Measurements from ENCODE around the gene VAMP2. TPM values are rescaled to one million over a fixed set of nuclear protein-coding genes. Genes with fewer than 3 reads are reported as not detected.
A peak's percentile ranks its signal among the peaks of the same experiment; 100 is the strongest.

Gene VAMP2
- total RNA-seq, 1 donor from 2014 or later: 28.0 TPM

DNA sequence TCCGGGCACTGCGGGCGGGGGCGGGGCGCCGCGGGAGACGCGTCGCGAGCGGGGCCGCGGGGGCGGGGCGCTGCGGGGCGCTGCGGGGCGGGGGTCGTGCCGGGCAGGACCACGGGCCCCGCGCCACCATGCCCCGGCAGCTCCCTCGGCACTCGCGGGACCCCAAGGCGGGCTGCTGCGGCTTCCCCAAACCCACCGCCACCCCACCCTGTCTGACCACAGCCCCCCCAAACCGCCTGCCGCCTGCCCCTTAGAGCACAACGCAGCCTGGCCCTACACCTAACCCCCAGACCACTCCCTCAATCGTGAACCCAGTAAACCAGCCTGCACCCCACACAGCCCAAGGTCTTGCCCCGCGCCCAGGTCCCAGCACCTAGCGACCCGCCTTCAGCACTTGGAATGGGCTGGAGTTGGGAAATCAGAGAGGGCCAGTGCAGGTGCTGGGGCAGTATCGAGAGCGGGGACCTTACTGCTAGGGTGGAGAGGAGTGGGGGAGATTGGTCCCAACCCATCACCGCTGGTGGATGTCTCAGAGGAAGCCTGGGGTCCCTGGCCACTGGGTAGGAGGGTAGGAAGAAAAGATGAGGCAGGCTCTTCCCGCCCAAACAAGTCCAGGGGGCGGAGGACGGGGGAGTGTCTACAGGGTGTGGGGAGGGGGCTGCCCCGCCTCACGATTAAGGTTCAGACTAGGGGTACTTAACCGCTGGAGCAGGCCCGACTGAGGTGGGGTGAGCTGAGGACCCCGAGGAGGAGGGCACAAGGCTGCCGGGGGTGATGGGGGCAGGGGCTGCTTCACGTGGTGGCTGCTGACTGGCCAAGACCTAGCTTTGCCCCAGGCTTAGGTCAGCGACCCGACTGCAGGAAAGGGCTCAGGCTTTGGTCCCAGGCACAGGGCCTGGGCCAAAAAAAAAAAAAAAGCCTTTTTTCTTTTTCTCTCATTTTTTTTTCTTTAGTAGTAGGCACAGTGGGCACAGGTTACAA lies 539 bp upstream of the VAMP2 start:
- Histone ChIP-seq H3K4me2 (ENCODE audit: low read length) (peak overlapping the region; percentile 93), H3K9ac (ENCODE audit: low read length) (peak overlapping the region; percentile 100), H3K4me3 (ENCODE audit: insufficient read depth, low read depth, low read length) (peak overlapping the region; percentile 94), H3K4me1 (ENCODE audit: insufficient read depth, low read length) (peaks cover 38% of the 10 kb centered on the region), H3K27ac (ENCODE audit: low read depth, low read length) (peak overlapping the region; percentile 91), H3K79me2 (ENCODE audit: insufficient read depth, low read length) (peaks cover 34% of the 10 kb centered on the region), H4K20me1 (ENCODE audit: insufficient read depth, low read length) (peaks cover 37% of the 10 kb centered on the region), H3K27me3 (ENCODE audit: insufficient read depth, low read length) (no peaks in the 10 kb centered on the region), H3K9me3 (ENCODE audit: insufficient read depth, low read depth, low read length) (no peaks in the 10 kb centered on the region), H2AFZ (ENCODE audit: low read depth, low read length) (peak overlapping the region; percentile 93), H3K36me3 (ENCODE audit: insufficient read depth, low read length) (peaks cover 11% of the 10 kb centered on the region)
- Mint-ChIP-seq H3K27me3 (ENCODE audit: low read depth, unreplicated experiment) (no peaks in the 10 kb centered on the region), H3K4me3 (ENCODE audit: unreplicated experiment) (peak overlapping the region; percentile 87), H3K36me3 (ENCODE audit: low read depth, unreplicated experiment) (peaks cover 2% of the 10 kb centered on the region), H3K27ac (ENCODE audit: unreplicated experiment) (peak overlapping the region; percentile 96), H3K9me3 (ENCODE audit: unreplicated experiment) (no peaks in the 10 kb centered on the region), H3K4me1 (ENCODE audit: low read depth, unreplicated experiment) (peaks cover 25% of the 10 kb centered on the region)
- DNase-seq (ENCODE audit: low read depth) (no peak), FAIRE-seq (no peak)
- no peak for TF ChIP-seq EZH2 (IDR thresholded peaks at IDR 0.05; ENCODE audit: insufficient read depth, low read length)
- TF ChIP-seq, protein P1, sequence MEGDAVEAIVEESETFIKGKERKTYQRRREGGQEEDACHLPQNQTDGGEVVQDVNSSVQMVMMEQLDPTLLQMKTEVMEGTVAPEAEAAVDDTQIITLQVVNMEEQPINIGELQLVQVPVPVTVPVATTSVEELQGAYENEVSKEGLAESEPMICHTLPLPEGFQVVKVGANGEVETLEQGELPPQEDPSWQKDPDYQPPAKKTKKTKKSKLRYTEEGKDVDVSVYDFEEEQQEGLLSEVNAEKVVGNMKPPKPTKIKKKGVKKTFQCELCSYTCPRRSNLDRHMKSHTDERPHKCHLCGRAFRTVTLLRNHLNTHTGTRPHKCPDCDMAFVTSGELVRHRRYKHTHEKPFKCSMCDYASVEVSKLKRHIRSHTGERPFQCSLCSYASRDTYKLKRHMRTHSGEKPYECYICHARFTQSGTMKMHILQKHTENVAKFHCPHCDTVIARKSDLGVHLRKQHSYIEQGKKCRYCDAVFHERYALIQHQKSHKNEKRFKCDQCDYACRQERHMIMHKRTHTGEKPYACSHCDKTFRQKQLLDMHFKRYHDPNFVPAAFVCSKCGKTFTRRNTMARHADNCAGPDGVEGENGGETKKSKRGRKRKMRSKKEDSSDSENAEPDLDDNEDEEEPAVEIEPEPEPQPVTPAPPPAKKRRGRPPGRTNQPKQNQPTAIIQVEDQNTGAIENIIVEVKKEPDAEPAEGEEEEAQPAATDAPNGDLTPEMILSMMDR (IDR thresholded peaks at IDR 0.05; ENCODE audit: insufficient read depth, low read depth, low read length): no peak

DNA sequence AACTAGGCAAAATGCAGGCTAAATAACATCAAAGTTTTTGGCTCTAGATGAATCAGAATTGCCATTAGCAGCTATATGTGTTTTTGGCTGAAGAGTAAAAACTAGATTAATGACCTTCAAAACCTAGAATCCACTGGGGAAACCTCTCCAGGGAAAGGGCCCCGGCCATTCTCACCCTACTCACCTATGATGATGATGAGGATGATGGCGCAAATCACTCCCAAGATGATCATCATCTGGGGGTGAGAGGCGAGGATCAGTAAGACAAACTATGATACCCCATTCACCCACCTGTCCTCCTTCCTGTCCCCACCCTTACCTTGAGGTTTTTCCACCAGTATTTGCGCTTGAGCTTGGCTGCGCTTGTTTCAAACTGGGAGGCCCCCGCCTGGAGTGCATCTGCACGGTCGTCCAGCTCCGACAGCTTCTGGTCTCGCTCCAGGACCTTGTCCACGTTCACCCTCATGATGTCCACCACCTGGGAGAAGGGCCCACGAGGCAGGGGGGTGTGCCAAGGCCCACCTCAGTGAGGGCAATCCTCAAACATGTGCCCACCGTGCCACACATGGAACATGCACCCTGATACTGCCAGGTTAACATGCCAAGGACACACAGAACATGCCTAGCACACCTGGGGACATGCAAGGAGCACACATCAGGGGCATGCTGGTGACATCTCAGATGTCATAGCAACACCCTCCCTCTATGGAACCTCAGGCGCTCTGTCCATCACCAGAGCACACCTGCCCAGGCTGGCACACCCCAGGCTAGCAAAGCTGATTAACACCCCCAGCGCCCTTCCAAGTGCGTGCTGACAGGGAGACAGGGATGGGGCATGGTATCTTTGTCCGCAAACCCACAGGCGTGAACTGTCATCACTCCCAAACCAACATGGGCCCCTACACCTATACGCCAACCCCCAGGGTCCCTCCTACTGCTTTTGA lies 1.2 kb downstream of the VAMP2 start:
- H3K79me2 ChIP-seq (ENCODE audit: insufficient read depth, low read length): peaks cover 34% of the 10 kb centered on the region
- no peak for TF ChIP-seq EZH2 (IDR thresholded peaks at IDR 0.05; ENCODE audit: insufficient read depth, low read length)
- TF ChIP-seq, protein P1 (IDR thresholded peaks at IDR 0.05; ENCODE audit: insufficient read depth, low read depth, low read length): no peak
- peaks cover 43% of the 10 kb centered on the region for H3K4me1 ChIP-seq (ENCODE audit: insufficient read depth, low read length)
- no peak for FAIRE-seq
- peak overlapping the region; percentile 93 for H3K4me2 ChIP-seq (ENCODE audit: low read length)
- peaks cover 11% of the 10 kb centered on the region for H3K36me3 ChIP-seq (ENCODE audit: insufficient read depth, low read length)
- no peak overlapping the region for H2AFZ ChIP-seq (ENCODE audit: low read depth, low read length)
- H3K9me3 ChIP-seq (ENCODE audit: insufficient read depth, low read depth, low read length): no peaks in the 10 kb centered on the region
- peaks cover 25% of the 10 kb centered on the region for H3K4me1 Mint-ChIP-seq (ENCODE audit: low read depth, unreplicated experiment)
- peak overlapping the region; percentile 84 for H3K27ac Mint-ChIP-seq (ENCODE audit: unreplicated experiment)
- H3K9me3 Mint-ChIP-seq (ENCODE audit: unreplicated experiment): no peaks in the 10 kb centered on the region
- DNase-seq (ENCODE audit: low read depth): no peak
- peaks cover 37% of the 10 kb centered on the region for H4K20me1 ChIP-seq (ENCODE audit: insufficient read depth, low read length)
- no peaks in the 10 kb centered on the region for H3K27me3 Mint-ChIP-seq (ENCODE audit: low read depth, unreplicated experiment)
- peaks cover 2% of the 10 kb centered on the region for H3K36me3 Mint-ChIP-seq (ENCODE audit: low read depth, unreplicated experiment)
- H3K9ac ChIP-seq (ENCODE audit: low read length): peak overlapping the region; percentile 100
- H3K27ac ChIP-seq (ENCODE audit: low read depth, low read length): peak overlapping the region; percentile 91
- peak overlapping the region; percentile 87 for H3K4me3 Mint-ChIP-seq (ENCODE audit: unreplicated experiment)
- no peaks in the 10 kb centered on the region for H3K27me3 ChIP-seq (ENCODE audit: insufficient read depth, low read length)
- peak overlapping the region; percentile 94 for H3K4me3 ChIP-seq (ENCODE audit: insufficient read depth, low read depth, low read length)
